Ishikawa (cell line): ENCODE measurements around the gene CABP4.

Experiments used
- CEBPB ChIP-seq: IDR thresholded peaks from 2 replicates; pipeline ENCODE4 v1.6.1; 2012
- CREB1 ChIP-seq: IDR thresholded peaks from 2 replicates; pipeline ENCODE4 v1.6.1; 2012; ENCODE audit warnings: low read depth
- EGR1 ChIP-seq: IDR thresholded peaks from 2 replicates; pipeline ENCODE4 v1.6.1; 2012
- EP300 ChIP-seq: IDR thresholded peaks from 2 replicates; pipeline ENCODE4 v1.6.1; 2012; ENCODE audit warnings: borderline replicate concordance
- FOXM1 ChIP-seq: IDR thresholded peaks from 2 replicates; pipeline ENCODE4 v1.6.1; 2012; ENCODE audit warnings: low read depth, borderline replicate concordance
- MAX ChIP-seq: IDR thresholded peaks from 2 replicates; pipeline ENCODE4 v1.6.1; 2012
- NFIC ChIP-seq: IDR thresholded peaks from 2 replicates; pipeline ENCODE4 v1.6.1; 2012
- RAD21 ChIP-seq: IDR thresholded peaks from 2 replicates; pipeline ENCODE4 v1.6.1; 2012; ENCODE audit warnings: low read depth
- TAF1 ChIP-seq: IDR thresholded peaks from 2 replicates; pipeline ENCODE4 v1.6.1; 2012; ENCODE audit warnings: low read depth, mild to moderate bottlenecking
- TCF12 ChIP-seq: IDR thresholded peaks from 2 replicates; pipeline ENCODE4 v1.6.1; 2012; ENCODE audit warnings: low read depth
- TEAD4 ChIP-seq: IDR thresholded peaks from 2 replicates; pipeline ENCODE4 v1.6.1; 2012
- USF1 ChIP-seq: IDR thresholded peaks from 2 replicates; pipeline ENCODE4 v1.6.1; 2012
- YY1 ChIP-seq: IDR thresholded peaks from 2 replicates; pipeline ENCODE4 v1.6.1; 2012; ENCODE audit warnings: low read depth
- ZBTB7A ChIP-seq: IDR thresholded peaks from 2 replicates; pipeline ENCODE4 v1.6.1; 2012; ENCODE audit warnings: low read depth
- TF ChIP-seq, protein P1 (sequence below): IDR thresholded peaks from 2 replicates; pipeline ENCODE4 v1.6.1; 2012; ENCODE audit warnings: low read depth, mild to moderate bottlenecking

The CABP4 gene

DNA sequence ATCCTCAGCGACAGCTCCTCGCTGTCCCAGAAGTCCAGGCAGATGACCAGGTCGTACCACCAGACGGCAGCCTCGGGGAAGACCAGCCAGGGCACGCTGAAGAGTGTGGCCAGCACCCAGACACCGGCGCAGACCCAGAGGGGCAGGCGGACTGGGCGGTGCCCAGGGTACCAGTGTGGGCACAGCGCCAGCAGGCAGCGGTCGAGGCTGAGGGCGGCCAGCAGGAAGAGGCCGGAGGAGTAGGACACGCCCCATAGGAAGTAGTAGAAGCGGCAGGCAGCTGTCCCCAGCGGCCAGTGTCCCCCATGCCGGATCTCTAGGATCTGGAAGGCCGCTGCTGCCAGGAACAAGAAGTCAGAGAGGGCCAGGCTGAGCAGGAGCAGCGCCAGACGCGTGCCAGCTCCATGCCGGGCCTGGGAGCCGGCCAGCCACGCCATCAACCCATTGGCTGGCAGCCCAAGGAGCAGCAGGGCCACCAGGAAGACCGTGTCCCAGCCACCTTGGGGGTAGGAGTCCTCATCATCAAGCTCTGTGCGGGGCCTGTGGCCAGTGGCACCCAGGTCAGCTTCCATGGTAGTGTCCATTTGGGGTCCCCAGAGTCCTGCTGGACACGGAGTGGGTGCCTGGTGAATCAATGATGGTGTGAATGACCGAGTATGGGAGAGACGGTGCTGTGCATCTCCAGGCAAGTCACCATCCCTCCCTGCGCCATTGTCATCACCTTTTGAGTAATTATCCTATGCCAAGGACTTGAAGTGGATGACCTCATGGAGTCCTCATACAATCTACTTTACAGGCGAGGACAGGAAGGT, 2.8 kb upstream of the CABP4 start, which contains the start of gene GPR152:
GPR152 (minus strand) TSS at position 589 of the 812 bp plus-strand sequence; CDS start at position 584, 5 bp downstream.
- TF ChIP-seq RAD21: no peak; the same call in 1 of the 2 replicates
- peak; percentile 40; the same call in 1 of the 2 replicates for TF ChIP-seq EP300
- peak; percentile 94 for TF ChIP-seq NFIC
- no peak for TF ChIP-seq EGR1
- 0 out of 2 replicates have a peak, but pooled peaks have one; percentile 21 for TF ChIP-seq TCF12

- no peak for TF ChIP-seq RAD21
- no peak for TF ChIP-seq EGR1
- no peak for TF ChIP-seq CREB1
- TF ChIP-seq USF1: no peak
- no peak for TF ChIP-seq ZBTB7A
- no peak for TF ChIP-seq NFIC
- TF ChIP-seq FOXM1: no peak
- TF ChIP-seq, protein P1, sequence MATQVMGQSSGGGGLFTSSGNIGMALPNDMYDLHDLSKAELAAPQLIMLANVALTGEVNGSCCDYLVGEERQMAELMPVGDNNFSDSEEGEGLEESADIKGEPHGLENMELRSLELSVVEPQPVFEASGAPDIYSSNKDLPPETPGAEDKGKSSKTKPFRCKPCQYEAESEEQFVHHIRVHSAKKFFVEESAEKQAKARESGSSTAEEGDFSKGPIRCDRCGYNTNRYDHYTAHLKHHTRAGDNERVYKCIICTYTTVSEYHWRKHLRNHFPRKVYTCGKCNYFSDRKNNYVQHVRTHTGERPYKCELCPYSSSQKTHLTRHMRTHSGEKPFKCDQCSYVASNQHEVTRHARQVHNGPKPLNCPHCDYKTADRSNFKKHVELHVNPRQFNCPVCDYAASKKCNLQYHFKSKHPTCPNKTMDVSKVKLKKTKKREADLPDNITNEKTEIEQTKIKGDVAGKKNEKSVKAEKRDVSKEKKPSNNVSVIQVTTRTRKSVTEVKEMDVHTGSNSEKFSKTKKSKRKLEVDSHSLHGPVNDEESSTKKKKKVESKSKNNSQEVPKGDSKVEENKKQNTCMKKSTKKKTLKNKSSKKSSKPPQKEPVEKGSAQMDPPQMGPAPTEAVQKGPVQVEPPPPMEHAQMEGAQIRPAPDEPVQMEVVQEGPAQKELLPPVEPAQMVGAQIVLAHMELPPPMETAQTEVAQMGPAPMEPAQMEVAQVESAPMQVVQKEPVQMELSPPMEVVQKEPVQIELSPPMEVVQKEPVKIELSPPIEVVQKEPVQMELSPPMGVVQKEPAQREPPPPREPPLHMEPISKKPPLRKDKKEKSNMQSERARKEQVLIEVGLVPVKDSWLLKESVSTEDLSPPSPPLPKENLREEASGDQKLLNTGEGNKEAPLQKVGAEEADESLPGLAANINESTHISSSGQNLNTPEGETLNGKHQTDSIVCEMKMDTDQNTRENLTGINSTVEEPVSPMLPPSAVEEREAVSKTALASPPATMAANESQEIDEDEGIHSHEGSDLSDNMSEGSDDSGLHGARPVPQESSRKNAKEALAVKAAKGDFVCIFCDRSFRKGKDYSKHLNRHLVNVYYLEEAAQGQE: no peak
- no peak for TF ChIP-seq TEAD4
- no peak for TF ChIP-seq EP300
- no peak for TF ChIP-seq YY1
- no peak for TF ChIP-seq TAF1
- no peak for TF ChIP-seq MAX
- no peak for TF ChIP-seq TCF12
- no peak for TF ChIP-seq CEBPB
Measured at GRCh38 chr11:67453816-67454732, 1.1 kb upstream of the CABP4 start.

DNA sequence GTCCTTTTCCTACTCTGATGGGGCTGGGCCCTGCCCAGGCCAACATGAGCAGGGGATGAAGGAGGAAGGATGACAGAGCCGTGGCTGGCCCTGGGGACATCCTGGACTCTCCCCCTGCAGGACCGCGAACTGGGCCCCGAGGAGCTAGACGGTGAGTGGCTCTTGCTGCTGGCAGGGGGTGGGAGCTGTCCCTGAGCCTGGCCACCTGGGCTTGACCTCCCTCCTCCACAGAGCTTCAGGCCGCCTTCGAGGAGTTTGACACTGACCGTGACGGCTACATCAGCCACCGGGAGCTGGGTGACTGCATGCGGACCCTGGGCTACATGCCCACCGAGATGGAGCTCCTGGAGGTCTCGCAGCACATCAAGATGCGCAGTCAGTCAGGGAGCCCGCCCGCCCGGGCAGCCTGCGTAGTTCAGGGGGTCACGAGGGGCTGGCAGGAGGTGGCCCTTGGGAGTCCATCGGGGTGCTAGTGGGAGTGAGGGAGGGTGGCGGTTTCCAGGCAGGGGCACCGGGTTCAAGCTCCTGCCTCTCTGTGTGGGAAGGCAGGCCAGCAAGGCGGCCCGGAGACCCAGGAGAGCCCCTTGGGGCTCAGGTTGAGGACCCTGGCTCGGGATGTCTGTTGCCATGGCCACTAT, 1.0 kb downstream of the CABP4 start:
- TF ChIP-seq TEAD4 (no peak), YY1 (no peak), TCF12 (no peak), EP300 (no peak), FOXM1 (no peak)
- TF ChIP-seq, protein P1: no peak

- TF ChIP-seq, protein P1: no peak
- TF ChIP-seq FOXM1 (no peak), USF1 (no peak), CEBPB (no peak), TAF1 (no peak), NFIC (no peak), YY1 (no peak), EP300 (no peak), RAD21 (no peak), CREB1 (no peak), TCF12 (no peak), MAX (no peak), TEAD4 (no peak), ZBTB7A (no peak), EGR1 (no peak)
Measured at GRCh38 chr11:67457453-67457852, 2.3 kb downstream of the CABP4 start.
